ENCODE data around the gene METTL27. TPM values are rescaled to one million over a fixed set of nuclear protein-coding genes. Genes with fewer than 3 reads are reported as not detected.

Gene METTL27
- total RNA-seq, 1 donor from 2014 or later, result 10.5 TPM

DNA sequence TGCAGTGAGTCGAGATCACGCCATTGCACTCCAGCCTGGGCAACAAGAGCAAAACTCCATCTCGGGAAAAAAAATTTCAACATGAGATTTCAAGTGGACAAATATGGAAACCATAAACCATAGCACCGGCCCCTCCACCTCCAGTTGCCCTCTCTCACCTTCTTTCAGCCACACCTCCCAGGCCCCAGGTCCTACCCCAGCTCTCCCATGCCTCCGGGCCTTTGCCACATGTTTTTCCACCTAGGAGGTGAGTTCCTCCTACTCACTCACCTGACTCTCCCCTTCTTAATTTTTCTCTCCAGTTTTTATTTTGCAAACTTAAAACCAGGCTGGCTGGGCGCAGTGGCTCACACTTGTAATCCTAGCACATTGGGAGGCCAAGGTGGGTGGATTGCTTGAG is 25.2 kb downstream of the METTL27 start:
- Histone ChIP-seq H3K27me3 (no peaks in the 10 kb centered on the region), H3K4me2 (no peak overlapping the region), H3K9ac (no peak overlapping the region), H3K79me2 (ENCODE audit: low read depth) (no peaks in the 10 kb centered on the region), H3F3A (ENCODE audit: low read depth) (no peaks in the 10 kb centered on the region), H3K27ac (no peak overlapping the region), H3K4me3 (no peak overlapping the region), H3K36me3 (no peaks in the 10 kb centered on the region), H4K20me1 (ENCODE audit: low read depth) (no peaks in the 10 kb centered on the region), H2AFZ (replicated peaks) (no peak overlapping the region), H3K4me1 (no peaks in the 10 kb centered on the region), H3K9me3 (ENCODE audit: low read depth) (no peaks in the 10 kb centered on the region)
- no peak for DNase-seq (ENCODE audit: low spot score)
- H3K9me3 Mint-ChIP-seq, result no peaks in the 10 kb centered on the region
- H3K36me3 Mint-ChIP-seq, result no peaks in the 10 kb centered on the region
- no peak overlapping the region for H3K27ac Mint-ChIP-seq
- peaks cover 3% of the 10 kb centered on the region for H3K4me1 Mint-ChIP-seq
- no peak for TF ChIP-seq EZH2phosphoT487 (IDR thresholded peaks at IDR 0.05)
- TF ChIP-seq EZH2 (IDR thresholded peaks at IDR 0.05), result no peak
- TF ChIP-seq, protein P1, sequence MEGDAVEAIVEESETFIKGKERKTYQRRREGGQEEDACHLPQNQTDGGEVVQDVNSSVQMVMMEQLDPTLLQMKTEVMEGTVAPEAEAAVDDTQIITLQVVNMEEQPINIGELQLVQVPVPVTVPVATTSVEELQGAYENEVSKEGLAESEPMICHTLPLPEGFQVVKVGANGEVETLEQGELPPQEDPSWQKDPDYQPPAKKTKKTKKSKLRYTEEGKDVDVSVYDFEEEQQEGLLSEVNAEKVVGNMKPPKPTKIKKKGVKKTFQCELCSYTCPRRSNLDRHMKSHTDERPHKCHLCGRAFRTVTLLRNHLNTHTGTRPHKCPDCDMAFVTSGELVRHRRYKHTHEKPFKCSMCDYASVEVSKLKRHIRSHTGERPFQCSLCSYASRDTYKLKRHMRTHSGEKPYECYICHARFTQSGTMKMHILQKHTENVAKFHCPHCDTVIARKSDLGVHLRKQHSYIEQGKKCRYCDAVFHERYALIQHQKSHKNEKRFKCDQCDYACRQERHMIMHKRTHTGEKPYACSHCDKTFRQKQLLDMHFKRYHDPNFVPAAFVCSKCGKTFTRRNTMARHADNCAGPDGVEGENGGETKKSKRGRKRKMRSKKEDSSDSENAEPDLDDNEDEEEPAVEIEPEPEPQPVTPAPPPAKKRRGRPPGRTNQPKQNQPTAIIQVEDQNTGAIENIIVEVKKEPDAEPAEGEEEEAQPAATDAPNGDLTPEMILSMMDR (IDR thresholded peaks at IDR 0.05), result no peak
- no peak overlapping the region for H3K4me3 Mint-ChIP-seq
- H3K27me3 Mint-ChIP-seq (ENCODE audit: insufficient read depth, low read depth), result peaks cover 7% of the 10 kb centered on the region

DNA sequence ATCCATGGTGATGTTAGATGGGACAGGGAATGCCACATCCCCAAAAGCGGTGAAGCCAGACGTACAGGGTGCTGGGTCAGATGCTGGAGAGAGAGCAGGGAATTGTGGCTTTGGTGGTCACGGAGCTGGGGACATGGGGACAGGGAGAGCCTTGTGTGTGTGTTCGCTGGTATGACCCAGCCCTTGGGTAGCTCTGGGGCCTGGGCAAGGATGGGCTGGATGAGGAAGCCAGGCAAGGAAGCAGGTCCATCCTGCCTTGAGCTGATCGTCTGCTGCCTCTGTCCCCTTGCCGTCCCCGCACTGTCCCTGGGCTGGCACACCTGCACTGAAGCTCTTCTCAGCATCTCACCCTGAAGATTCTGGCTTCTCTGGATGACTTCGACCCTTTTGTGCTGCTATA is 26.9 kb downstream of the METTL27 start:
- Mint-ChIP-seq H3K27me3 (ENCODE audit: insufficient read depth, low read depth) (peaks cover 7% of the 10 kb centered on the region), H3K9me3 (no peaks in the 10 kb centered on the region), H3K27ac (no peak overlapping the region), H3K36me3 (no peaks in the 10 kb centered on the region), H3K4me1 (no peaks in the 10 kb centered on the region), H3K4me3 (no peak overlapping the region)
- peaks cover 7% of the 10 kb centered on the region for H3F3A ChIP-seq (ENCODE audit: low read depth)
- no peaks in the 10 kb centered on the region for H3K36me3 ChIP-seq
- no peak overlapping the region for H3K9ac ChIP-seq
- TF ChIP-seq, protein P1 (IDR thresholded peaks at IDR 0.05), result no peak
- TF ChIP-seq EZH2 (IDR thresholded peaks at IDR 0.05) (no peak), EZH2phosphoT487 (IDR thresholded peaks at IDR 0.05) (no peak)
- H3K27ac ChIP-seq, result no peak overlapping the region
- no peak overlapping the region for H3K4me2 ChIP-seq
- H3K9me3 ChIP-seq (ENCODE audit: low read depth), result no peaks in the 10 kb centered on the region
- no peak overlapping the region for H3K4me3 ChIP-seq
- H3K79me2 ChIP-seq (ENCODE audit: low read depth), result no peaks in the 10 kb centered on the region
- H3K4me1 ChIP-seq, result peaks cover 7% of the 10 kb centered on the region
- no peak overlapping the region for H2AFZ ChIP-seq (replicated peaks)
- H3K27me3 ChIP-seq, result no peaks in the 10 kb centered on the region
- DNase-seq (ENCODE audit: low spot score), result no peak
- no peaks in the 10 kb centered on the region for H4K20me1 ChIP-seq (ENCODE audit: low read depth)

DNA sequence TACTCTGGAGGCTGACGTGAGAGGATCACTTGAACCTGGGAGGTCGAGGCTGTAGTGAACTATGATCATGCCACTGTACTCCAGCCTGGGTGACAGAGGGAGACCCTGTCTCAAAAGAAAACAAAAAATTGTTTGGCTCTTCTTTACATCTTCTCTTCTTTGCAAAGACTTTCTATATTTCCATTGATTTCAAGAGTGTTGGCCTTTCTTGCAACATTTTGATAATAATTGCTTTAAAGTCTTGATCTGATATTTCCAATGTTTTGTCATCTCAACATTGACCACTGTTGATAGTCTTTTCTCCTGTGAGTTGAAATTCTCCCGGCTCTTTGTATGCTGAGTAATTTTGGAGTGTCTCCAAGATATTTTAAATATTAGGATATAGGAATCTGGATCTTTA is 29.3 kb downstream of the METTL27 start:
- H3K36me3 ChIP-seq, result no peaks in the 10 kb centered on the region
- H3K27ac ChIP-seq, result no peak overlapping the region
- no peak for DNase-seq (ENCODE audit: low spot score)
- peaks cover 5% of the 10 kb centered on the region for H3K4me1 Mint-ChIP-seq
- no peak overlapping the region for H3K9ac ChIP-seq
- H3K27me3 ChIP-seq, result no peaks in the 10 kb centered on the region
- peaks cover 8% of the 10 kb centered on the region for H3K4me1 ChIP-seq
- H3K4me3 Mint-ChIP-seq, result no peak overlapping the region
- TF ChIP-seq, protein P1 (IDR thresholded peaks at IDR 0.05), result no peak
- TF ChIP-seq EZH2 (IDR thresholded peaks at IDR 0.05) (no peak), EZH2phosphoT487 (IDR thresholded peaks at IDR 0.05) (no peak)
- H3K27me3 Mint-ChIP-seq (ENCODE audit: insufficient read depth, low read depth), result peaks cover 3% of the 10 kb centered on the region
- peaks cover 7% of the 10 kb centered on the region for H3F3A ChIP-seq (ENCODE audit: low read depth)
- no peak overlapping the region for H3K4me2 ChIP-seq
- no peak overlapping the region for H3K27ac Mint-ChIP-seq
- H4K20me1 ChIP-seq (ENCODE audit: low read depth), result no peaks in the 10 kb centered on the region
- no peaks in the 10 kb centered on the region for H3K9me3 Mint-ChIP-seq
- no peaks in the 10 kb centered on the region for H3K79me2 ChIP-seq (ENCODE audit: low read depth)
- H3K9me3 ChIP-seq (ENCODE audit: low read depth), result no peaks in the 10 kb centered on the region
- H2AFZ ChIP-seq (replicated peaks), result no peak overlapping the region
- H3K4me3 ChIP-seq, result no peak overlapping the region
- H3K36me3 Mint-ChIP-seq, result no peaks in the 10 kb centered on the region

Measured in neural progenitor cell (in vitro differentiated cells).